Measurements from ENCODE around the gene UFM1. TPM values are rescaled to one million over a fixed set of nuclear protein-coding genes. Genes with fewer than 3 reads are reported as not detected.

Gene UFM1
- total RNA-seq, 1 experiment from 2014 or later, result 110 TPM

DNA sequence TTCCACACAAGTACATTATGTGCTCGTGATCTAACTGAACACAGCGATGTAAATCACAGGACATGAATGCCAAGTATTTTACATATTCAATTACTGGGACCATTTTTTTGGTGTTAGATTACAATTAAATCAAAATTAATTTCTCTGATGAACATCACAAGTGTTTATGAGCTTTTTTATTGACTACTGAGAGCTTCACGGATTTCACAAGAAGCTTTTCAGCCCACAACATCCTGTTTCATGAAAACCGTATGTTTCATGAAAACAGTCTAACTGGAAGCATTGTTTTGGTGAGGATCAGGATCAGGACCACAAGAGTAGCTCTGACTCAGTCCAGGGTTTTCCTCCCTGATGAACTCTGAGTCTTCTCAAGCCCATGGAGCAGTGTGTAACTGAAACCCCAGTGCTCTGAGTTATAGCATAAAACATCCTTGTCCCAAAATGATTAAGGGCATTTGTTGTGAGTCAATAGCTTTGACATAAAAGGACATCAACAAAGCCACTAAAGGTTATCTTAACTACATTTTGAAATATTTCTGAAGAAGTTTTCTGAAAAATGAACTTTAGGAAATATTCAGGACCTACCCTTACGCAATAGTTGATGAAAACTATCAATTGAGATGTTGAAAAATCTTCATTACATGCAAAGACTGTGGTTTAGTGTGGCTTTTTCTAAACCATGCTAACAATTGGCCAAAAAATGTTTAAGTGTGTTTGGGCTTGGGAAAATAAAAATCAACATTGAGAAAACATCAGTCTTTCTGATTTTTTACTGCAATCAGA lies 49.3 kb downstream of the UFM1 start:
- peak; percentile 48 for DNase-seq (ENCODE audit: low read depth, low spot score)
- in situ Hi-C loops (cut with HindIII; ENCODE audit: low pct_unique_long_range_greater_than_20kb, low sequenced_read_pairs), result no loop called here

DNA sequence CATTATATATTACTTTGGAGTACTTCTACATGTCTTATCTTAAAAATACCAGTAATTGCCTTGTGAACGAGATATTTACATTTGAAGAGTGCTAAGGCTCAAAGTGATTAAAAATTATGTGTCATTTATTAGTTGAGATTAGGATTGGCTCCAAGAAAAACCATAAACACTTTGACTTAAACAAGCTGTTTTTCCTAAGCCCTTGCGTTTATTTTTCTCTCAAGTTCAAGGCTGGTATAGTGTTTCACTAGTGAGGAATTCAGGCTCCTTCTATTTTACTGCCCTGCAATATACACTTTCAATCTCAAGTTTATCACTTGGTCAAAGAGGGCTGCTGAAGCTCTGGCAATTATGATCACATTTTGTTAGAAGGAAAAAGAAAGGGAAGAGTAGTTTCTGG lies 49.9 kb downstream of the UFM1 start:
- no peak for DNase-seq (ENCODE audit: low read depth, low spot score)
- in situ Hi-C loops (cut with HindIII; ENCODE audit: low pct_unique_long_range_greater_than_20kb, low sequenced_read_pairs), result no loop called here

DNA sequence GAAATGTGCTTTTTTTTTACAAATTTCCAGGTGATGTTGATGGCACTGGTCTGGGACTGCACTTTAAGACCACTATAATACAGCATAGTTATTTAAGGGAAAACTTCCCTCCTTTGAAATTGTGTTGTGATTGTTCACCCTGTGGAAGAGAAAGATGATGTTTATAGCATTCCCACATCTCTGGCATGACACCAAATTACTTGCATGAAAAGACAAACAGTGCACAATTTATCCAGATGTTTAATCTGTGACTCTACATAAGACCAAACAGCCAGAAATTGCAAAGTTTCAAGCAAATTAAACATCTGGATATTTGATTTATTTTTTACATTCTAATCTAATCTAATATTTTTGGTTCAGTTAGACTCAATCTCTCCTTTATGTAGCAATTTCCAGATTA lies 51.6 kb downstream of the UFM1 start:
- in situ Hi-C loops (cut with HindIII; ENCODE audit: low pct_unique_long_range_greater_than_20kb, low sequenced_read_pairs), result no loop called here
- DNase-seq (ENCODE audit: low read depth, low spot score), result no peak

DNA sequence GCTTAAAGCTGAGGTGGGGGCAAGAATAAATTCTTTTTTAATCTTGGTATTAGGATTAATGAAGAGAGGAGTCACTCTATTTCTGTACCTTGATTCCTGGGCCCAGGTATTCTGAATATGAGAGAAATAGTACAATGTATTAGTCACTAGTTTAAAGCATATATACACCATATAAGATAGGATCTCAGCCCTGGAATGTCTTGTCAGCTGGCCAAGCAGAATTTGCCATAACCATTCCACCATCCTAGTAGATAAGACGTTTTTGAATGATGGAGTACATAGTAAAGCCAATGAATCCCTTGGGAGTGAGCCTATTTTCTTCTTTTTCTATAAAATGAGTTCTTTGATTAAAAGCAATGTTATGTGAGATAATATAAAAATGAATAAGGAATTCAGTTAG lies 55.6 kb downstream of the UFM1 start:
- DNase-seq (ENCODE audit: low read depth, low spot score), result no peak
- in situ Hi-C loops (cut with HindIII; ENCODE audit: low pct_unique_long_range_greater_than_20kb, low sequenced_read_pairs), result no loop called here

DNA sequence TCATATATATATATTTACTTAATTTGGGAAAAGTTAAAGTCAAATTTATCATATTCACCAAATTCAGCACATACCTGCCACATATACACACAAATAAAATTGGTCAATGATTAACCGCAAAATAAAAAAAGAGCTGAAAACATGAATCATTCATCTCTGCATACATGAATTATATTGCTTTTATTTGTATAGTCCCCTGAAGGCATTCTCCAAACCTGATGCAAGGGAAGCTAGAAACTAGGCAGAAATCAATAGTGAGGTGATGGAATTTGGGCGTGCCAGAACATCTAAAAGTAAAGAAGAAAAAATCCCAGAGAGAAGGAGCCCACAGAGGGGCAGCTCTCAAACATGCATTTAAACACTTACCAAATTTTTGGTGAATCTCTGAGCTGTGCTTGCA lies 60.1 kb downstream of the UFM1 start:
- no peak for DNase-seq (ENCODE audit: low read depth, low spot score)
- in situ Hi-C loops (cut with HindIII; ENCODE audit: low pct_unique_long_range_greater_than_20kb, low sequenced_read_pairs), result no loop called here

DNA sequence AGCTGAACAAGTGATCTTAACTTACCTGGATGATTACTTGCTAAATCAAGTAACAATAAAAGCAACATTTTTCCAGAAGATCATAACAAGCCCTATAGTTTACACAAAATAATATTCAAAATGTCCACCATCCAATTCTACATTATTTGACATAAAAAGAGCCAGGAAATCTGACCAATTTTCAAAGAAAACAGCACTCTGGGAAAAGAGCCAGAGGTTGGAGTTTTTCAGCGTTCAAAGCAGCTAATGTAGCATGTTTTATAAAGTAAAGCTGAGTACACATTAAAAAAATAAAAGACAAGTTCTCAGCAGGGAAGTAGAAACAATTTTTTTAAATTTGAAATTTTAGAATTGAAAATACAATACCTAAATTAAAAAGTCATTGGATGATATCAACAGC lies 62.6 kb downstream of the UFM1 start:
- in situ Hi-C loops (cut with HindIII; ENCODE audit: low pct_unique_long_range_greater_than_20kb, low sequenced_read_pairs), result no loop called here
- no peak for DNase-seq (ENCODE audit: low read depth, low spot score)
